Measurements from ENCODE around the gene ONECUT1.

Gene ONECUT1

DNA sequence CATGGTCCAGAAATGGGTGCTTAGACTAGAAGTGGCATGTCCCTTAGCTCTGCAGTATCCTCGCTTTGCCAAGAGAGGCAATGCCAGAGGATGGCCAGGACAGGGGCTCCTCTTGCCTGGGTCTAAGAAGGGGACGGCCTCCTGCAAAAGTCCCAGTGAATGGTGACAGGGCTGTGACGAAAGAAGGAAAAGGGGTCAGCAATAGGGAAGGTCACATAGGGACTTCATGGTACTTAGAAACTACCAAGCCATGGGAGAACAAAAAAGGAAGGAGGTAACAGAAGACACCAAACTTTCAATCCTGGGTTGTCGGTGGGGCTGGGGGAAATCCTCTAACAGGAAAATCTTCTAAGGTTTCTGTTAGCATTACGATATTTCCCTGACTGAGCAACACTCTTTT, 74.7 kb downstream of the ONECUT1 start:
- ATAC-seq = no peak
- TF ChIP-seq ZC3H10 (CRISPR knock-in tag; IDR thresholded peaks at IDR 0.05) = no peak
- no peak for TF ChIP-seq TOX (CRISPR knock-in tag; IDR thresholded peaks at IDR 0.05; ENCODE audit: borderline replicate concordance)
- no peak for TF ChIP-seq GLIS3 (CRISPR knock-in tag; IDR thresholded peaks at IDR 0.05)
- no peak for TF ChIP-seq OSR1 (CRISPR knock-in tag; IDR thresholded peaks at IDR 0.05)
- no peak for TF ChIP-seq ZNF565 (CRISPR knock-in tag; conservative IDR thresholded peaks at IDR 0.05; ENCODE audit: low read depth)
- TF ChIP-seq, protein P1, sequence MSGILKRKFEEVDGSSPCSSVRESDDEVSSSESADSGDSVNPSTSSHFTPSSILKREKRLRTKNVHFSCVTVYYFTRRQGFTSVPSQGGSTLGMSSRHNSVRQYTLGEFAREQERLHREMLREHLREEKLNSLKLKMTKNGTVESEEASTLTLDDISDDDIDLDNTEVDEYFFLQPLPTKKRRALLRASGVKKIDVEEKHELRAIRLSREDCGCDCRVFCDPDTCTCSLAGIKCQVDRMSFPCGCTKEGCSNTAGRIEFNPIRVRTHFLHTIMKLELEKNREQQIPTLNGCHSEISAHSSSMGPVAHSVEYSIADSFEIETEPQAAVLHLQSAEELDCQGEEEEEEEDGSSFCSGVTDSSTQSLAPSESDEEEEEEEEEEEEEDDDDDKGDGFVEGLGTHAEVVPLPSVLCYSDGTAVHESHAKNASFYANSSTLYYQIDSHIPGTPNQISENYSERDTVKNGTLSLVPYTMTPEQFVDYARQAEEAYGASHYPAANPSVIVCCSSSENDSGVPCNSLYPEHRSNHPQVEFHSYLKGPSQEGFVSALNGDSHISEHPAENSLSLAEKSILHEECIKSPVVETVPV (CRISPR knock-in tag; IDR thresholded peaks at IDR 0.05) = no peak
- no peak for TF ChIP-seq ZFP3 (CRISPR knock-in tag; IDR thresholded peaks at IDR 0.05)

DNA sequence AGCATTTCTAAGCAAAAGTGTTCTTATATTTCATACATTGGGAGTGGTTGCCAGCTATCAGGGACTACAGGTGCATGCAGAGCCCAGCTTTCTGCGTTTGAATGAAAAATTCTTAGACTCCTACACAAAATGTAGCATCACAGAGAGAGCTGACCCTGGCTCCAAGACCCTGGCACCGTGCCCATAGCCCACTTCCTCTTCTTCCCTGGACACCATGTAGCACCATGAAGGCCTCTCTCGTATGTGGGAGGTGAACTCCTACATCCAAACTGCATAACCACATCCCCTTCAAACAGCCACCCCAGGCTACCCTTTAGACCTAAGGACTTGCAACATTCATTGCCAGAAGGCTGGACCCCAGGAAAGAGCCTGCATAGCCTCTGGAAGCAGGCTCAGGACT, 75.2 kb downstream of the ONECUT1 start:
- no peak for ATAC-seq
- TF ChIP-seq, protein P2, sequence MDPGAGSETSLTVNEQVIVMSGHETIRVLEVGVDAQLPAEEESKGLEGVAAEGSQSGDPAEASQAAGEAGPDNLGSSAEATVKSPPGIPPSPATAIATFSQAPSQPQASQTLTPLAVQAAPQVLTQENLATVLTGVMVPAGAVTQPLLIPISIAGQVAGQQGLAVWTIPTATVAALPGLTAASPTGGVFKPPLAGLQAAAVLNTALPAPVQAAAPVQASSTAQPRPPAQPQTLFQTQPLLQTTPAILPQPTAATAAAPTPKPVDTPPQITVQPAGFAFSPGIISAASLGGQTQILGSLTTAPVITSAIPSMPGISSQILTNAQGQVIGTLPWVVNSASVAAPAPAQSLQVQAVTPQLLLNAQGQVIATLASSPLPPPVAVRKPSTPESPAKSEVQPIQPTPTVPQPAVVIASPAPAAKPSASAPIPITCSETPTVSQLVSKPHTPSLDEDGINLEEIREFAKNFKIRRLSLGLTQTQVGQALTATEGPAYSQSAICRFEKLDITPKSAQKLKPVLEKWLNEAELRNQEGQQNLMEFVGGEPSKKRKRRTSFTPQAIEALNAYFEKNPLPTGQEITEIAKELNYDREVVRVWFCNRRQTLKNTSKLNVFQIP (CRISPR knock-in tag; IDR thresholded peaks at IDR 0.05; ENCODE audit: borderline replicate concordance, low read depth) = no peak
- TF ChIP-seq ISL1 (CRISPR knock-in tag; IDR thresholded peaks at IDR 0.05) = no peak
- TF ChIP-seq, protein P3, sequence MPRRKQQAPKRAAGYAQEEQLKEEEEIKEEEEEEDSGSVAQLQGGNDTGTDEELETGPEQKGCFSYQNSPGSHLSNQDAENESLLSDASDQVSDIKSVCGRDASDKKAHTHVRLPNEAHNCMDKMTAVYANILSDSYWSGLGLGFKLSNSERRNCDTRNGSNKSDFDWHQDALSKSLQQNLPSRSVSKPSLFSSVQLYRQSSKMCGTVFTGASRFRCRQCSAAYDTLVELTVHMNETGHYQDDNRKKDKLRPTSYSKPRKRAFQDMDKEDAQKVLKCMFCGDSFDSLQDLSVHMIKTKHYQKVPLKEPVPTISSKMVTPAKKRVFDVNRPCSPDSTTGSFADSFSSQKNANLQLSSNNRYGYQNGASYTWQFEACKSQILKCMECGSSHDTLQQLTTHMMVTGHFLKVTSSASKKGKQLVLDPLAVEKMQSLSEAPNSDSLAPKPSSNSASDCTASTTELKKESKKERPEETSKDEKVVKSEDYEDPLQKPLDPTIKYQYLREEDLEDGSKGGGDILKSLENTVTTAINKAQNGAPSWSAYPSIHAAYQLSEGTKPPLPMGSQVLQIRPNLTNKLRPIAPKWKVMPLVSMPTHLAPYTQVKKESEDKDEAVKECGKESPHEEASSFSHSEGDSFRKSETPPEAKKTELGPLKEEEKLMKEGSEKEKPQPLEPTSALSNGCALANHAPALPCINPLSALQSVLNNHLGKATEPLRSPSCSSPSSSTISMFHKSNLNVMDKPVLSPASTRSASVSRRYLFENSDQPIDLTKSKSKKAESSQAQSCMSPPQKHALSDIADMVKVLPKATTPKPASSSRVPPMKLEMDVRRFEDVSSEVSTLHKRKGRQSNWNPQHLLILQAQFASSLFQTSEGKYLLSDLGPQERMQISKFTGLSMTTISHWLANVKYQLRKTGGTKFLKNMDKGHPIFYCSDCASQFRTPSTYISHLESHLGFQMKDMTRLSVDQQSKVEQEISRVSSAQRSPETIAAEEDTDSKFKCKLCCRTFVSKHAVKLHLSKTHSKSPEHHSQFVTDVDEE (CRISPR knock-in tag; IDR thresholded peaks at IDR 0.05) = no peak
- TF ChIP-seq, protein P4, sequence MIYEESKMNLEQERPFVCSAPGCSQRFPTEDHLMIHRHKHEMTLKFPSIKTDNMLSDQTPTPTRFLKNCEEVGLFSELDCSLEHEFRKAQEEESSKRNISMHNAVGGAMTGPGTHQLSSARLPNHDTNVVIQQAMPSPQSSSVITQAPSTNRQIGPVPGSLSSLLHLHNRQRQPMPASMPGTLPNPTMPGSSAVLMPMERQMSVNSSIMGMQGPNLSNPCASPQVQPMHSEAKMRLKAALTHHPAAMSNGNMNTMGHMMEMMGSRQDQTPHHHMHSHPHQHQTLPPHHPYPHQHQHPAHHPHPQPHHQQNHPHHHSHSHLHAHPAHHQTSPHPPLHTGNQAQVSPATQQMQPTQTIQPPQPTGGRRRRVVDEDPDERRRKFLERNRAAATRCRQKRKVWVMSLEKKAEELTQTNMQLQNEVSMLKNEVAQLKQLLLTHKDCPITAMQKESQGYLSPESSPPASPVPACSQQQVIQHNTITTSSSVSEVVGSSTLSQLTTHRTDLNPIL (CRISPR knock-in tag; IDR thresholded peaks at IDR 0.05; ENCODE audit: low read depth) = no peak
- TF ChIP-seq ZNF8 (CRISPR knock-in tag; IDR thresholded peaks at IDR 0.05) = no peak
- TF ChIP-seq PPARA (CRISPR knock-in tag; IDR thresholded peaks at IDR 0.05; ENCODE audit: borderline replicate concordance) = no peak

DNA sequence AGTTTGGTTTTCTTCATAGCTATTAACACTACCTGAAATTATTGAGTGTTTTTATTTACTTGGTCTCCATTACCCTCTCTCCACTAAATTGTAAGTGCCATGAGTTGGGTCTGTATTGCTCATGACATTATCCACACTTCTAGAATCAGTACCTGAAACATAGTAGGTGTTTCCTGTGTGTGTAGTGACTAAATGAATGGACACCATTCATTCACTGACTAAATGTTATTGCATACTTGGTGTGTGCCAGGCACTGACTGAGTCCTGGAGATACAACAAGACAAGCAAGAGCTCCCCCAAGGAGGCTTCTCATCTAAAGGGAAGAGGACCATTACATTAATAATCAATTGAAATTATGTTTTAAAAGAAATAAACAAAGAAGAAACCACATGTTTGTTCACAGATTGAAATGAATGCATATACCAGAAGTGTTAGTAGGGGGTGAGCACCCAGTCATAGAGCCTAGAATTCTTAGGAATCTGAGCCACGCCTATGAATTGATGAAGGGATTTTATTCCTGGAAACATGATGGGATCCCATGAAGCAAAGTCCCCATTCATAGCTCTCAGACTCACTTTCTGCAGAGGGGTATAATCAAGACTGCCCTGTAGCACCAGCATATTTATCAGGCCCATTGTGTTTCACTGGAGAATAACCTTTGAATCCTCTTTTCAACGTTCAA, 79.3 kb downstream of the ONECUT1 start:
- ATAC-seq = no peak

More for the DNA sequence above, 79.3 kb downstream of the ONECUT1 start:
- TF ChIP-seq ZNF565 (CRISPR knock-in tag; conservative IDR thresholded peaks at IDR 0.05; ENCODE audit: low read depth) (no peak), ARNTL (CRISPR knock-in tag; IDR thresholded peaks at IDR 0.05; ENCODE audit: borderline replicate concordance, low read depth) (no peak), ZNF8 (CRISPR knock-in tag; IDR thresholded peaks at IDR 0.05) (no peak), GLIS3 (CRISPR knock-in tag; IDR thresholded peaks at IDR 0.05) (no peak), ZFP30 (CRISPR knock-in tag; IDR thresholded peaks at IDR 0.05) (no peak), ZFP3 (CRISPR knock-in tag; IDR thresholded peaks at IDR 0.05) (no peak), RARB (CRISPR knock-in tag; IDR thresholded peaks at IDR 0.05) (no peak), TCF4 (CRISPR knock-in tag; IDR thresholded peaks at IDR 0.05; ENCODE audit: borderline replicate concordance) (no peak), CSDC2 (CRISPR knock-in tag; IDR thresholded peaks at IDR 0.05) (no peak), SNAI2 (CRISPR knock-in tag; IDR thresholded peaks at IDR 0.05) (no peak), PPARA (CRISPR knock-in tag; IDR thresholded peaks at IDR 0.05; ENCODE audit: borderline replicate concordance) (no peak)
- TF ChIP-seq, protein P3 (CRISPR knock-in tag; IDR thresholded peaks at IDR 0.05) = no peak
- TF ChIP-seq, protein P5, sequence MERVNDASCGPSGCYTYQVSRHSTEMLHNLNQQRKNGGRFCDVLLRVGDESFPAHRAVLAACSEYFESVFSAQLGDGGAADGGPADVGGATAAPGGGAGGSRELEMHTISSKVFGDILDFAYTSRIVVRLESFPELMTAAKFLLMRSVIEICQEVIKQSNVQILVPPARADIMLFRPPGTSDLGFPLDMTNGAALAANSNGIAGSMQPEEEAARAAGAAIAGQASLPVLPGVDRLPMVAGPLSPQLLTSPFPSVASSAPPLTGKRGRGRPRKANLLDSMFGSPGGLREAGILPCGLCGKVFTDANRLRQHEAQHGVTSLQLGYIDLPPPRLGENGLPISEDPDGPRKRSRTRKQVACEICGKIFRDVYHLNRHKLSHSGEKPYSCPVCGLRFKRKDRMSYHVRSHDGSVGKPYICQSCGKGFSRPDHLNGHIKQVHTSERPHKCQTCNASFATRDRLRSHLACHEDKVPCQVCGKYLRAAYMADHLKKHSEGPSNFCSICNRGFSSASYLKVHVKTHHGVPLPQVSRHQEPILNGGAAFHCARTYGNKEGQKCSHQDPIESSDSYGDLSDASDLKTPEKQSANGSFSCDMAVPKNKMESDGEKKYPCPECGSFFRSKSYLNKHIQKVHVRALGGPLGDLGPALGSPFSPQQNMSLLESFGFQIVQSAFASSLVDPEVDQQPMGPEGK (CRISPR knock-in tag; IDR thresholded peaks at IDR 0.05; ENCODE audit: borderline replicate concordance) = no peak
- TF ChIP-seq, protein P1 (CRISPR knock-in tag; IDR thresholded peaks at IDR 0.05) = no peak
- TF ChIP-seq, protein P2 (CRISPR knock-in tag; IDR thresholded peaks at IDR 0.05; ENCODE audit: borderline replicate concordance, low read depth) = no peak

Measured in SK-N-SH treated with all-trans-retinoic acid at 6 μM for 48 hours (cell line).